Endometrial microvascular endothelial cells (primary cell): ENCODE results near the gene PLOD1. TPM values are rescaled to one million over a fixed set of nuclear protein-coding genes. Genes with fewer than 3 reads are reported as not detected.

Source experiments
- in situ Hi-C: cut with HindIII; loops from 2 replicates; pipeline ENCODE4 v1.10.0; 2017; ENCODE audit warnings: low sequenced_read_pairs, low pct_unique_long_range_greater_than_20kb; ENCODE audit errors: inconsistent ontology term
- total RNA-seq: library from RNA; depleted of rRNA; stranded (reverse); fragments of >200 nt; gene quantifications from one replicate; pipeline ENCODE4 v1.2.3, GENCODE V29; 2015; ENCODE audit errors: inconsistent ontology term

PLOD1 gene
- total RNA-seq, 1 donor from 2014 or later = 394 TPM

- in situ Hi-C loops = no loop called here
Measured at GRCh38 chr1:11960715-11961114, 26.2 kb downstream of the PLOD1 start.

DNA sequence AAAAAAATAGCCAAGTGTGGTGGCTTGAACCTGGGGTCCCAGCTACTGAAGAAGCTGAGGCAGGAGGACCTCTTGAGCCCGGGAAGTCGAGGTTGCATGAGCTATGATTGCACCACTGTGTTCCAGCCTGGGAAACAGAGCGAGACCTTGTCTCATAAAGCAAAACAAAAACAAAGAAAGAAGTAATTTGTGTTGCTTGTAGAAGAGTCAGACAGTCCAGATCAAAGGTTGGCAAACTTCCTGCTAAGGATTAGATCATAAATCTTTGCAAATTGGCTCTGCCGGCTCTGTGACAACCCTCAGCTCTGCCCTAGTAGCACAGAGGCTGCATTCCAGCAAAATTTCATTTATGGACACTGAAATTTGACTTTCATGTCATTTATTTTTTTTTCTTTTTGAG lies 26.7 kb downstream of the PLOD1 start:
- in situ Hi-C loops = no loop called here

GRCh38 chr1:11963622-11964021 lies 29.1 kb downstream of the PLOD1 start:
- in situ Hi-C loops = no loop called here

- in situ Hi-C loops = no loop called here
Measured at GRCh38 chr1:11964656-11965055, 30.1 kb downstream of the PLOD1 start.

DNA sequence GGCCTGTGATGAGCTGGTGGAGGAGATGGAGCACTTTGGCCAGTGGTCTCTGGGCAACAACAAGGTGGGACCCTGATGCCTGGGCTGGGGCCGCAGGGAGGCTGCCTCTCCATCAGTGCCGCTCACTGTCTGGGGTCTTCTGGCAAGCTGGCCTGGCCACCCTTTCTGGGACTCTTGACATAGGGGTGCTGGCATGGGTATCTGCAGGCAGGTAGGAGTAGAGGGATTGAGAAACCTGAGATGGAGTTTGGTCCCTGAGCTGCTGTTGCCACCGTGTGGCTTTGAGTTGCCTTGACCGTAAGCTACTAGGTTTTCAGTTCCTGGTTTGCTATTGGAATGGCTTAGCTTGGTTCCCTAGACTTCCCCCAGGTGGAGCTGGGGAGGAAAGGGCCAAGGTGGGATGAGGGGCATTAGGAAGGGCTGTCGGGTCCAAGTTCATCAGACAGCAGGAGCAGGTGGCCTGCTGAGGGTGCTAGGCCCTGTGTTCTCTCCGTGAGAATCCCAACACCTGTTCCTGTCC lies 32.6 kb downstream of the PLOD1 start:
- in situ Hi-C loops = no loop called here

DNA sequence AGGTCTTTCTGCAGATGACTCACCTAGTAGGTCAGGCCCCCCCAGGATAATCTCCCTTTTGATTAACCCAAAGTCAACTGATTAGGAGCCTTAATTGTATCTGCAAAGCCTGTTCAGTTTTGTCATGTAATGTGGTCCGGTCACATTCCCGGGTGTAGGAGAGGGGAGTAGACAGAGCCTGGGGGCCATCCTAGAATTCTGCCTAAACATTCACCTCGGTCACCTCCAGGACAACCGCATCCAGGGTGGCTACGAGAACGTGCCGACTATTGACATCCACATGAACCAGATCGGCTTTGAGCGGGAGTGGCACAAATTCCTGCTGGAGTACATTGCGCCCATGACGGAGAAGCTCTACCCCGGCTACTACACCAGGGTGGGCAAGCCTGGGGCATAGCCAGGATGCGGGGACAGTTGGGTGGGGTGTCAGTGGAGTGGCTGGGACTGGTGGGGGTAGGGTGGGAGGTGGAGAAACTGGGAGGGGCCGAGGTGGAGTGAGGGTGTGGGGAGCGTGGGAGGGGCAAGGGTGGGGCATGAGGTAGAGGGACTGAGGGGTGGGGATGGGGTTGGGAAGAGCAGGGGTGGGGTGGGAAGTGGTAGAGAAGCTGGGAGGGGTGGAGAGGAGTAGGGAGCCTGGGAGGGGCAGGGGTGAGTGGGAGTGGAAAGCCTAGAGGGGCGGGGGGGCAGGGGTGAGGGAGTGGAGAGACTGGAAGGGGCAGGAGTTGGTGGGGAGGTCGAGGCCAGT lies 36.1 kb downstream of the PLOD1 start:
- in situ Hi-C loops = no loop called here

- in situ Hi-C loops = no loop called here
Measured at GRCh38 chr1:11977625-11978024, 43.1 kb downstream of the PLOD1 start.

DNA sequence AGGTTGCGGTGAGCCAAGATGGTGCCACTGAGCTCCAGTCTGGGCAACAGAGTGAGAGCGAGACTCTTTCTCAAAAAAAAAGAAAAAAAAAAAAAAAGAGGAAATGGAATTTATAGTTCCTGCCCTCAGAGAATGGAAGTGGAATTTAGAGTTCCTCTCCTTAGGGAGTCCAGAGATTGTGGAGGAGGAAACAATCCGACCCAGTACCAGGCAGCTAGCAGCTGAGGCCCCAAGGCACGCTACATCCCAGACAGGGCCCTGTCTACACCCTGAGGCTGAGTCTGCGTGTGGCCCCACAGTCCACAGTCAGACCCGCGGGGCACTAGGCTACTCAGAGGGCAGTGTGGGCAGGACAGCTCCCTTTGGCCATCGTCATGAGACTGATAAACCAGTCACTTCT lies 43.8 kb downstream of the PLOD1 start:
- in situ Hi-C loops = no loop called here

DNA sequence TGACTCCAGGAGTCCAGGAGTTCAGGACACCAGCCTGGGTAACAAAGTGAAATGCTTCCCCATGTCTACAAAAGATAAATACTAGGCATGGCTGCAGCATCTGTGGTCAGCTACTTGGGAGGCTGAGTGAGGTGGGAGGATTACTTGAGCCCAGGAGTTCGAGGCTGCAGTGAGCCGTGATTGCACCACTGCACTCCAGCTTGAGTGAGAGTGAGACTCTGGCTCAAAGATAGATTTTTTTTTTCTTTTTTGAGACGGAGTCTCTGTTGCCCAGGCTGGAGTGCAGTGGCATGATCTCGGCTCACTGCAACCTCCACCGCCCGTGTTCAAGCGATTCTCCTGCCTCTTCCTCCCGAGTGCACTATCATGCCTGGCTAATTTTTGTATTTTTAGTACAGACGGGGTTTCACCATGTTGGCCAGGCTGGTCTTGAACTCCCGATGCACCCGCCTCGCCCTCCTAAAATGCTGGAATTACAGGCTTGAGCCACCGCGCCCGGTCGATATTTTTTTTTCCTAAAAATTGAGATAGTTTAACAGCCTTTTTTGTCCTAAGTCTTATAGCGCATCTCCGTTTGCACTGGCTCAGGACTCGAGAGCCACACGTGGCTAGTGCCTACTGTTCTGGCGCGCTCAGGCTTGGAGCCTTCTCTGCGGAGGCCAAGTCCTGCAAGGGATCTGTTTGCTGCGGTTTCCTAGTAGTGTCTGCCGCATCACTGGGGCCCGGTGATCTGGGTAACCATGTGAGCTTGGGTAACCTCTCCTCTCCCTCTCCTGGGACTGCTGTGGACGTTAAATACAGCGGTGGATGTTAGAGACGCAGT lies 44.7 kb downstream of the PLOD1 start:
- in situ Hi-C loops = no loop called here

- in situ Hi-C loops = no loop called here
Measured at GRCh38 chr1:11979851-11980675, 45.5 kb downstream of the PLOD1 start, which contains the start of gene MFN2. Gene MFN2, plus strand, starts transcription at chr1:11980444. Its CDS starts 8,725 bp downstream, at chr1:11989169.

- in situ Hi-C loops = no loop called here
Measured at GRCh38 chr1:11980676-11980972, 46.1 kb downstream of the PLOD1 start.

GRCh38 chr1:11981378-11982009 lies 47.0 kb downstream of the PLOD1 start:
- in situ Hi-C loops = no loop called here

GRCh38 chr1:11982010-11982392 lies 47.5 kb downstream of the PLOD1 start:
- in situ Hi-C loops = no loop called here

- in situ Hi-C loops = no loop called here
Measured at GRCh38 chr1:11984121-11984520, 49.6 kb downstream of the PLOD1 start.

DNA sequence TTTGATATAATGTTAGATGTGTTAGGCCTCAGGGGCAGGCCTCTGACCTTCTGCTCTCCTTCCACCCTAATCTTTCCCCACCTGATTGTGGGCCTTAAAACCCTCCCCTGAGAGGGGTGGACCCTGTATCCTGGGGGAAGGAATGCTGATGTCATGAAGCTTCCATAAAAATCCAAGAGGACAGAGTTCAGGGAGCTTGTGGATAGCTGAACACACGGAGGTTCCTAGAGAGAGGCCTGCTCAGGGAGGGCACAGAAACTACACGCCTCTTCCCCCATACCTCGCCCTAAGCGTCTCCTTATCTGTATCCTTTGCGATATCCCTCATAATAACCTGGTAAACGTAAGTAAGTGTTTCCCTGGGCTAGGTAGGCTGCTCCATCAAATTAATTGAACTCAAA lies 50.1 kb downstream of the PLOD1 start:
- in situ Hi-C loops = no loop called here

GRCh38 chr1:11985171-11985570 lies 50.7 kb downstream of the PLOD1 start:
- in situ Hi-C loops = no loop called here

DNA sequence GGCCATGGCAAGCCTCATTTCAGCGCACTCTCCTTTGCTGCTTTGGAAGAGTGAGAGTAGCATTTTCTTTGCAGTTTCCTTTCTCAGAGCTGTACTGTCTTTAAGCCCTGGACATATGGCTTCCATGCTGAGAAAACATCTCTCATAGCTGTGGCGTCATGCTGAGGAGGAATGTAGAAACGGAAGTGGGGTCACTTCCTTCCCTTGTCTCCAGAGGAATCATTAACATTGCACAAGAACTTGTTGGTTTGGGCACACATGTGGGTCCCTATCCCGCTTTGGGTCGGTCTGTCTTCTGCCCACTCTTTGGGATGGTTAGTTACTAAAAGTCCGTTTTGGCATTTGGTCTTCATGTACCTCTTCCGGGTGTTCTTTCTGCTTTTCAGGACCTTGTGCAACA lies 51.3 kb downstream of the PLOD1 start:
- in situ Hi-C loops = no loop called here

- in situ Hi-C loops = no loop called here
Measured at GRCh38 chr1:11989669-11990068, 55.2 kb downstream of the PLOD1 start.
